Measurements from ENCODE around the gene FSTL4.

DNA sequence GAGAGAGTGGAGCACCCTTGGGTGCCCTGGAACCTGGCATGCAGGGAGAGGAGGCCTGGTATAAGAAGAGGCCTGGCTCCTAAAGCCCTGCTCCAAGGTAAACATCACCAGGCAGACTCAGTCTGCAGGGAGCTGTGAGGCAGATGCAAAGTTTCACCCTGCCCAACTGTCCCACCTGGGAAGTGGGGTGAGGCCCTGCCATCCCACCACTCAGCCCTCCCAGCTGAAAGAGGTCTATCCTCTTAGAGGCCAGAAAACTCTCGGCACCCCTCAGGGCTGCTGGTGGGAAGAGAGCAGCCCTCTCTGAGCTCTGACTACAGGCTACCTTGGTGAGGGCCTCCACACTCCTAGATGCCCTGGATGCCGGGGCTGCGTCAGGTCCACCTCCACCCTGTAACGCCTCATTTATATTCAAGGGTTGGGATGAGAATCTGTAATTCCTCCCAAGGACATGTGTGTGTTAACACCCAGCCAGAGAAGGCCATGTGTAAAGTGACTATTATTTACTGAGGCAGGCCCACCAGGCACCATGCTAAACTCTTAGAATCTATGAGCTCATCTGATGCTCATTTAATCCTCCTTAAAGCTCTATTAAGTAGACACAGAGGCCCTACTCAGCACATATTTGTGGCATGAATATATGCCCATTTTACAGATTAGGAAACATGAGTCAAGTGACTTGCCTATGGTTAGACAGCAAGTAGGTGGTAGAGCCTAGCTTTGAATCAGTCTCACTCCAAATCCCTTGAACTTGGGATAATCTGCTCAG, 205.9 kb downstream of the FSTL4 start:
- TF ChIP-seq POLR2AphosphoS5 (IDR thresholded peaks at IDR 0.05) (no peak), CTCF (IDR thresholded peaks at IDR 0.05) (no peak), POLR2A (IDR thresholded peaks at IDR 0.05) (no peak), EP300 (IDR thresholded peaks at IDR 0.05) (no peak)
